Ectodermal cell (in vitro differentiated cells): ENCODE measurements around the gene TOLLIP.
"Not testable (repeated sequence)": the region's sequence is repeated elsewhere in the genome, so short reads cannot be mapped to it uniquely, and the experiment has no call there.

Source experiments
- H3K27ac ChIP-seq: 2 replicates; pipeline ENCODE4 v1.7.0; 2013; ENCODE audit warnings: mild to moderate bottlenecking, low read depth, low read length; ENCODE audit not compliant: insufficient read depth, poor library complexity, severe bottlenecking
- H3K27me3 ChIP-seq: 2 replicates; pipeline ENCODE4 v1.7.0; 2013; ENCODE audit warnings: mild to moderate bottlenecking, low read length; ENCODE audit not compliant: insufficient read depth, control insufficient read depth, poor library complexity, severe bottlenecking
- H3K36me3 ChIP-seq: one replicate; pipeline ENCODE4 v1.7.0; 2013; ENCODE audit warnings: low read length; ENCODE audit not compliant: control insufficient read depth, insufficient read depth
- H3K4me1 ChIP-seq: one replicate; pipeline ENCODE4 v1.7.0; 2013; ENCODE audit warnings: low read length; ENCODE audit not compliant: control insufficient read depth, insufficient read depth
- H3K4me3 ChIP-seq: 2 replicates; pipeline ENCODE4 v1.7.0; 2013; ENCODE audit warnings: low read depth, low read length, control low read depth; ENCODE audit not compliant: insufficient read depth
- H3K9me3 ChIP-seq: 2 replicates; pipeline ENCODE4 v1.7.0; 2013; ENCODE audit warnings: mild to moderate bottlenecking, low read length, moderate library complexity; ENCODE audit not compliant: control insufficient read depth
- WGBS, 2 experiments: methylation state at CpG; one replicate each; pipeline ENCODE4 v1.1.7; 2013; ENCODE audit warnings: missing lambda C conversion rate in 2 of 2; 5-methylcytosine and 5-hydroxymethylcytosine counted together

TOLLIP gene

DNA sequence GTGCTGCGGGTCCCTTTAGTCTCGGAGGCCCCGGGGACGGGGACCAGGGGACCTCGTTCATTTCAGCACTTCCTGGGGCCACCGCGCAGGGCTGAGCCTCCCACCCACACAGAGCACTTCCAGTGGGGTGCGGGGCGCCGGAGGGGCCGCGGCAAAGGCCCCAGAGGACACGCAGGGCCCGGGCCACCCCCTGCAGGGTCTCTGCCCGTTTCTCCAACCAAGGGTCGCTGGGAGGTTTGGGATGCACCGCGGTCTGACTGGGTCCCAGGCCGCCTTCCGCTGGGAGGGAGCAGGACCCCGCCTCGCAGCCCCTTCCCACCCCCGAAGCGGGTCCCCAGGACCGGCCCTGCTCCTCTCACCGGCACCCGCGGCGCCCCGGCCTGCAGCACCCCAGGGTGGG lies 37.5 kb downstream of the TOLLIP start:
- H3K9me3 ChIP-seq = no peaks in the 10 kb centered on the region
- WGBS, 2 experiments = 93 to 95% methylated on average over 30 of the region's 30 CpGs
- H3K27me3 ChIP-seq = no peaks in the 10 kb centered on the region
- H3K4me1 ChIP-seq = peaks cover 12% of the 10 kb centered on the region
- H3K27ac ChIP-seq = no peak overlapping the region
- peaks cover 5% of the 10 kb centered on the region for H3K36me3 ChIP-seq
- H3K4me3 ChIP-seq = no peak overlapping the region

DNA sequence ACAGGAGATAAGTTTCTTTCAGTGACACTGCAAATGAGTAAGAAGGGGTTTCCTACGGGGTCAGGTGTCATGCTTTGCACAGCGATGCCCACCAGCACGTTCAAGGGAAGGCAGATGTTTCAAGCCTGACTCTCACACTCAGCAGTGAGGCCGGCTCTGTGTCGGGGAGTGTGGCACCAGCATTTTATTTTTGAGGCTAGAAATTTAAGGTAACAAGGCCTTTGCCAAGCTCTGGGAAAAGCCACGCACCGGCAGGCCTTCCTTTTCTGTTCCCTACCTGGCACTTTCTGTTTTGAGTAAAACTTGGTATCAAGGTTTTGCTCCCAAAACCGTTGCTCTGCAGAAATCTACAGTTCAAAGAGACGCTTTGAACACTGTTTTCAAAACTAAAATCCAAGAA lies 38.0 kb downstream of the TOLLIP start:
- Histone ChIP-seq H3K4me1 (peaks cover 12% of the 10 kb centered on the region), H3K27me3 (no peaks in the 10 kb centered on the region), H3K4me3 (no peak overlapping the region), H3K36me3 (peaks cover 4% of the 10 kb centered on the region), H3K9me3 (no peaks in the 10 kb centered on the region), H3K27ac (no peak overlapping the region)
- 83 to 86% methylated on average over 9 of the region's 9 CpGs for WGBS, 2 experiments

DNA sequence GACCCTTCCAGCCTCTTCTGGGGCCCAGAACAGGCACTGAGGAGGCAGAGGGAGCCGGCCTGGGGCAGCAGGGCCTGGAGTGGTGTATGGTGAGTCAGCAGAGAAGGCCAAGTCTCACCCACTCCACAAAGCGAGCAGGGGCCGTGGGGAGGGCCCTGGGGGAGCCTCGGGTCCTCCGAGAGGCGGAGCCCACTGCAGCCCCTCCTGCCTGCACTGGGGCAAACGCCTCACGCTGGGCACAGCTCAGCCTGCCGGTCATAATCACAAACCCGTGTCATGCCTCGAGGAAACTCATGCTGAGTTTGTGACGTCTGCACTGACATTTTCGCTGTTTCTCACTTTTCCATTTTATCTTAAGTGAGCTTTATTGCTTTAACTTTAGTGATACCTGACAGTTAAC lies 38.4 kb downstream of the TOLLIP start:
- Histone ChIP-seq H3K27me3 (no peaks in the 10 kb centered on the region), H3K4me3 (no peak overlapping the region), H3K27ac (no peak overlapping the region), H3K9me3 (no peaks in the 10 kb centered on the region), H3K4me1 (peaks cover 12% of the 10 kb centered on the region), H3K36me3 (peaks cover under 1% of the 10 kb centered on the region)
- WGBS, 2 experiments = 56 to 63% methylated on average over 13 of the region's 13 CpGs

DNA sequence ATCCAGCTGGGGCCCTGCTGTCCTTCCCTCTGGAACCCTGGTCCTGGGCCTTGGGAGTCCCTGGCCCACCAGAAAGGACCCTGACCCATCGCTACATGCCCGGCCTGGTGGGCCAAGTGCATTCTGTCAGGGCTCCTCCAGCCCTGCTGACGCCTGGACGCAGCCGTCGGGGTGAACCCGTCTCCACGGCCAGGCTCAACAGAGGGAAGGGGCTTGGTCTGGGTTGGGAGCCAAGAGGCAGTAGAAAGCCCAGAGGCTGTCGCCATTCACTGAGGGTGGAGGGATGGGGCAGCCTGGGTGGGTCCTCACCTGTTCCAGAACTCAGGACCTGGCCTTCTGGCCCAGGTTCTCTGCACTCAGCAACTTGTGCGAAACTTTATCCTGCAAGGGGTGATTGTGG lies 39.0 kb downstream of the TOLLIP start:
- H3K4me1 ChIP-seq = peaks cover 12% of the 10 kb centered on the region
- H3K27ac ChIP-seq = no peak overlapping the region
- H3K9me3 ChIP-seq = no peaks in the 10 kb centered on the region
- no peaks in the 10 kb centered on the region for H3K27me3 ChIP-seq
- H3K4me3 ChIP-seq = no peak overlapping the region
- 93 to 95% methylated on average over 10 of the region's 10 CpGs for WGBS, 2 experiments
- no peaks in the 10 kb centered on the region for H3K36me3 ChIP-seq

DNA sequence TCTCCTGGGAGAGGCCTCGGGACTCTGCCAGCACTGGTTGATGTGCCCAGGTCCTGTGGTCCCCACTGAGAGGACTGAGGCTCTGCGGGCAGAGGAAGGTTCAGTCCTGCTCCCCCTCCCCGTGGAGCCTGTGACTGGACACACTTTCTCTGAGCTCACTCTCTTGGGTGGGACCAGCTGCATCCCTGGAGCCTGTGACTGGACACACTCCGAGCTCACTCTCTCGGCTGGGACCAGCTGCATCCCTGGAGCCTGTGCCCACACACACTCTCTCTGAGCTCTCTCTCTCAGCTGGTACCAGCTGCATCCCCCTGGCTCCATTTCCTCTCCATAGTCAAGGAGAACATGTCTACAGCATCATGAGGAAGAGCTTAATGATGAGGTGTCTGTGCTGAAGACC lies 39.5 kb downstream of the TOLLIP start:
- WGBS, 2 experiments = 90 to 95% methylated on average over 5 of the region's 5 CpGs
- Histone ChIP-seq H3K4me1 (peaks cover 12% of the 10 kb centered on the region), H3K27me3 (no peaks in the 10 kb centered on the region), H3K27ac (no peak overlapping the region), H3K36me3 (no peaks in the 10 kb centered on the region), H3K9me3 (no peaks in the 10 kb centered on the region), H3K4me3 (no peak overlapping the region)

DNA sequence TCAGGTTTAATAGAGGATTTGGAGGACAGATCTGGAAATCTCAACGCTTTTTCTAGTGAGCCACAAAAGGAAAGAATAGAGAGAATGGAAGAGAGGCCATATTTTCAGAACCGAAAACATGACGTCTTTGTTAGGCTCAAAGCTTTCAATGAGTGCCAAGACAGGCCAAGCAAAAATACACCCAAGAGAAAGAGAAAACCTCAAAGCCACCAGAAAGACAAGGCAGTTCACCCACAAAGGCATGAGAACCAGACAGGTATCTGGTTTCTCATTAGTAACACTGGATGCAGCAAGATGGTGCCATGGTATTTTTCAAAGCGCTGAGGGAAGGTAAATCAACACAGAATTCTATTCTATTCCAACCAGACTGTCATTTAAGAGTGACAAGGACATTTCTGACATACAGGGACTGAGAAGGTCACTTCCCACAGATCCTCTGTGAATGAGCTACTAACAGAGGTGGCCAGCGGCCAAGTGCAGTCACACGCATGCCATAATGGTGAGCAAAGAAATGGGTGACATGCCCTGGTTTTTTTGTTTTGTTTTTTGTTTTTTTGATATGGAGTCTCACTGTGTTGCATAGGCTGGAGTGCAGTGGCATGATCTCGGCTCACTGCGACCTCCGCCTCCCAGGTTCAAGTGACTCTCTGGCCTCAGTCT lies 41.9 kb downstream of the TOLLIP start:
- no peak overlapping the region for H3K4me3 ChIP-seq
- no peak overlapping the region for H3K27ac ChIP-seq
- H3K36me3 ChIP-seq = no peaks in the 10 kb centered on the region
- peaks cover 17% of the 10 kb centered on the region for H3K4me1 ChIP-seq
- WGBS, 2 experiments = 91 to 93% methylated on average over 9 of the region's 9 CpGs
- no peaks in the 10 kb centered on the region for H3K27me3 ChIP-seq
- H3K9me3 ChIP-seq = no peaks in the 10 kb centered on the region

DNA sequence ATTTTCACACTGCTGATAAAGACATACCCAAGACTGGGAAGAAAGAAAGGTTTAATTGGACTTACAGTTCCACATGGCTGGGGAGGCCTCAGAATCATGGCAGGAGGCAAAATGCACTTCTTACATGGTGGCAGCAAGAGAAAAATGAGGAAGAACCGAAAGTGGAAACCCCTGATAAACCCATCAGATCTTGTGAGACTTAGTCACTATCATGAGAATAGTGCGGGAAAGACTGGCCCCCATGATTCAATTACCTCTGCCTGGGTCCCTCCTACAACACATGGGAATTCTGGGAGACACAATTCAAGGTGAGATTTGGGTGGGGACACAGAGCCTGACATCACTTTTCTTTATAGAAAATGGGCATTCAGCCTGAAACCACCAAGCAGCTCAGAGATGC lies 42.5 kb downstream of the TOLLIP start:
- not testable (repeated sequence) for H3K36me3 ChIP-seq, H3K27ac ChIP-seq, H3K4me3 ChIP-seq, H3K9me3 ChIP-seq, H3K27me3 ChIP-seq
- 87 to 91% methylated on average over 2 of the region's 2 CpGs for WGBS, 2 experiments
- peaks cover 15% of the 10 kb centered on the region for H3K4me1 ChIP-seq

DNA sequence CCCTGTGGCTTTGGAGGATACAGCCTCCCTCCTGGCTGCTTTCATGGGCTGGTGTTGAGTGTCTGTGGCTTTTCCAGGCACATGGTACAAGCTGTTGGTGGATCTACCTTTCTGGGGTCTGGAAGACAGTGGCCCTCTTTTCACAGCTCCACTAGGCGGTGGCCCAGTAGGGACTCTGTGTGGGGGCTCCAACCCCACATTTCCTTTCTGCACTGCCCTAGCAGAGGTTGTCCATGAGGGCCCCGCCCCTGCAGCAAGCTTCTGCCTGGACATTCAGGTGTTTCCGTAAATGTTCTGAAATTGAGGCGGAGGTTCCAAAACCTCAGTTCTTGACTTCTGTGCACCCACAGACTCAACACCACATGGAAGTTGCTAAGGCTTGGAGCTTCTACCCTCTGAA lies 44.0 kb downstream of the TOLLIP start:
- not testable (repeated sequence) for H3K4me3 ChIP-seq

DNA sequence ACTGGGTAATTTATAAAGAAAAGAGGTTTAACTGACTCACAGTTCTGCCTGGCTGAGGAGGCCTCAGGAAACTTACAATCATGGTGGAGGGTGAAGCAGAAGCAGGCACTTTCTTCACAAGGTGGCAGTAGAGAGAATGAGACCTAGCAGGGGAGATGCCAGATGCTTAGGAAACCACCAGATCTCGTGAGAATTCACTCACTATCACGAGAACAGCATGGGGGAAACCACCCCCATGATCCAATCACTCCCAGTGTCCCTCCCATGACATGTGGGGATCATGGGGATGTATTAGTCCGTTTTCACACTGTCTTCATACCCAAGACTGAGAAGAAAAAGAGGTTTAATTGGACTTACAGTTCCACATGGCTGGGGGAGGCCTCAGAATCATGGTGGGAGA lies 45.0 kb downstream of the TOLLIP start:
- not testable (repeated sequence) for H3K4me3 ChIP-seq, H3K27ac ChIP-seq, H3K4me1 ChIP-seq, H3K27me3 ChIP-seq, H3K9me3 ChIP-seq, H3K36me3 ChIP-seq
- WGBS, 2 experiments = 57% methylated on average over 3 of the region's 3 CpGs

More for the DNA sequence above, 44.0 kb downstream of the TOLLIP start:
- H3K36me3 ChIP-seq, H3K9me3 ChIP-seq, H3K4me1 ChIP-seq, H3K27ac ChIP-seq, H3K27me3 ChIP-seq: not testable (repeated sequence)
- 94 to 95% methylated on average over 4 of the region's 4 CpGs for WGBS, 2 experiments

DNA sequence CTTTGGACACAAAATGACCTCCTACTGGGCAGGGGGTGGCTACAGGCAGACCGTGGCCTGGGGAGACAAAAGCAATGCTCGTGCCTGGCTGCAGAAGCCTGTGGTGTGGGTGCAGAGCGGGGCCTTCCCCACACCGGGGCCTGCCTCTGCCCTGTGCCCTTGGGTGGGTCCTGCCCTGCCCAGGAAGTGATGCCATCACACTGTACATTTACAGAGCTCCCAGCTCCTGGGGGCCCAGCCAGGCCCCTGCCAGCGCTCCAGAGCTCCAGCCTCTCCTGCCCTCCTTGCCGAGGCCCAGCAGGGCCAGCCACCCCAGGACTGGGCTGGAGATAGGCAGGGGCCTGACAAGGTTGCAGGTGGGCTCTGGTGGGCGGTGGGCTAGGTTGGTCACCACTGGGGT lies 46.4 kb downstream of the TOLLIP start:
- peaks cover 7% of the 10 kb centered on the region for H3K4me1 ChIP-seq
- H3K27ac ChIP-seq = no peak overlapping the region
- WGBS, 2 experiments = 58 to 60% methylated on average over 7 of the region's 7 CpGs
- peak overlapping the region; percentile 42 for H3K4me3 ChIP-seq
- H3K9me3 ChIP-seq = no peaks in the 10 kb centered on the region
- H3K27me3 ChIP-seq = no peaks in the 10 kb centered on the region
- no peaks in the 10 kb centered on the region for H3K36me3 ChIP-seq
